ENCODE measurements around the gene PSMG3.

- TF ChIP-seq CTCF (IDR thresholded peaks at IDR 0.05; ENCODE audit: insufficient read depth, low read length, poor library complexity, severe bottlenecking) = no peak
- no peak for TF ChIP-seq EZH2phosphoT487 (conservative IDR thresholded peaks at IDR 0.05; ENCODE audit: low read length)
Observed at GRCh38 chr7:1618475-1618874, 48.6 kb upstream of the PSMG3 start.
